ENCODE results near the gene TTLL7. TPM values are rescaled to one million over a fixed set of nuclear protein-coding genes. Genes with fewer than 3 reads are reported as not detected.

The TTLL7 gene
- polyA plus RNA-seq, 1 donor from 2014 or later, result 88.1 TPM

DNA sequence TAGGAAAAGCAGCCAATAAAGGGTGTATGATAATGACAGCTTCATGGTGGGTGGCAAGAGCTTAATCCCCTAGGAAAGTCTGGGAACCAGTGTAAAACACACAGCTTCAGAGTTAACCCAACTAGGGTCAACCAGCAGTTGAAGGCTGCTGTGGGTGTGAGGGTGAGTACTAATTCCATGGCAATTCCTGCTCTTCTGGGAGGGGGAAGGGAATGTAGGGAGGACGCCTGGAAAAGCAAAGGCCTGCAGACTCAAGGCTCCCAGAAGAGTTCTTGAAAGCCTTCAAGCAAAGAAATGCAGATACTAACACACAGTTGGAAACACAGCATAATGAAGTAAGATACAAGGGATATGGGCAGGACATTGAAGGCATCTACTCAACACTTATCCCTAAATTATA, 28.1 kb downstream of the TTLL7 start:
- Histone ChIP-seq H3K79me2 (replicated peaks; ENCODE audit: insufficient read depth, low read length) (peaks cover 8% of the 10 kb centered on the region), H3K4me3 (ENCODE audit: low read length) (no peak overlapping the region), H3K9me3 (ENCODE audit: low read length) (no peaks in the 10 kb centered on the region), H2AFZ (ENCODE audit: low read depth, low read length) (no peak overlapping the region), H4K20me1 (ENCODE audit: insufficient read depth) (no peaks in the 10 kb centered on the region), H3K36me3 (ENCODE audit: insufficient read depth, low read length) (peaks cover 8% of the 10 kb centered on the region), H3K27me3 (ENCODE audit: insufficient read depth, low read depth, low read length) (no peaks in the 10 kb centered on the region), H3K9ac (ENCODE audit: low read length) (no peak overlapping the region), H3F3A (ENCODE audit: insufficient read depth, low read length, poor library complexity, severe bottlenecking) (peaks cover 8% of the 10 kb centered on the region), H3K4me2 (ENCODE audit: low read length) (no peak overlapping the region), H3K27ac (ENCODE audit: low read length) (no peak overlapping the region), H3K9me2 (ENCODE audit: insufficient read depth, low read length) (no peaks in the 10 kb centered on the region)
- TF ChIP-seq RAD21 (conservative IDR thresholded peaks at IDR 0.05), result no peak
- no peak for TF ChIP-seq POLR2AphosphoS5 (IDR thresholded peaks at IDR 0.05)
- TF ChIP-seq, protein P1, sequence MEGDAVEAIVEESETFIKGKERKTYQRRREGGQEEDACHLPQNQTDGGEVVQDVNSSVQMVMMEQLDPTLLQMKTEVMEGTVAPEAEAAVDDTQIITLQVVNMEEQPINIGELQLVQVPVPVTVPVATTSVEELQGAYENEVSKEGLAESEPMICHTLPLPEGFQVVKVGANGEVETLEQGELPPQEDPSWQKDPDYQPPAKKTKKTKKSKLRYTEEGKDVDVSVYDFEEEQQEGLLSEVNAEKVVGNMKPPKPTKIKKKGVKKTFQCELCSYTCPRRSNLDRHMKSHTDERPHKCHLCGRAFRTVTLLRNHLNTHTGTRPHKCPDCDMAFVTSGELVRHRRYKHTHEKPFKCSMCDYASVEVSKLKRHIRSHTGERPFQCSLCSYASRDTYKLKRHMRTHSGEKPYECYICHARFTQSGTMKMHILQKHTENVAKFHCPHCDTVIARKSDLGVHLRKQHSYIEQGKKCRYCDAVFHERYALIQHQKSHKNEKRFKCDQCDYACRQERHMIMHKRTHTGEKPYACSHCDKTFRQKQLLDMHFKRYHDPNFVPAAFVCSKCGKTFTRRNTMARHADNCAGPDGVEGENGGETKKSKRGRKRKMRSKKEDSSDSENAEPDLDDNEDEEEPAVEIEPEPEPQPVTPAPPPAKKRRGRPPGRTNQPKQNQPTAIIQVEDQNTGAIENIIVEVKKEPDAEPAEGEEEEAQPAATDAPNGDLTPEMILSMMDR (IDR thresholded peaks at IDR 0.05; ENCODE audit: poor library complexity, severe bottlenecking), result no peak
- TF ChIP-seq REST (IDR thresholded peaks at IDR 0.05; ENCODE audit: borderline replicate concordance), result no peak
- no peak for TF ChIP-seq EZH2 (IDR thresholded peaks at IDR 0.05; ENCODE audit: borderline replicate concordance, insufficient read depth, low read length, poor library complexity, severe bottlenecking)
- no peak for TF ChIP-seq SMC3 (conservative IDR thresholded peaks at IDR 0.05; ENCODE audit: poor library complexity)
- no peak for TF ChIP-seq EP300 (conservative IDR thresholded peaks at IDR 0.05; ENCODE audit: poor library complexity, severe bottlenecking)
- no peak for TF ChIP-seq MXI1 (conservative IDR thresholded peaks at IDR 0.05; ENCODE audit: poor library complexity, severe bottlenecking)
- TF ChIP-seq TAF1 (IDR thresholded peaks at IDR 0.05; ENCODE audit: low read depth), result no peak

GRCh38 chr1:83970114-83970513, 28.8 kb downstream of the TTLL7 start:
- Histone ChIP-seq H3K79me2 (replicated peaks; ENCODE audit: insufficient read depth, low read length) (peaks cover 8% of the 10 kb centered on the region), H3K27me3 (ENCODE audit: insufficient read depth, low read depth, low read length) (no peaks in the 10 kb centered on the region), H3K9me3 (ENCODE audit: low read length) (no peaks in the 10 kb centered on the region), H3K27ac (ENCODE audit: low read length) (no peak overlapping the region), H3K9ac (ENCODE audit: low read length) (no peak overlapping the region), H3K9me2 (ENCODE audit: insufficient read depth, low read length) (no peaks in the 10 kb centered on the region), H3K4me3 (ENCODE audit: low read length) (no peak overlapping the region), H3K4me2 (ENCODE audit: low read length) (no peak overlapping the region), H3F3A (ENCODE audit: insufficient read depth, low read length, poor library complexity, severe bottlenecking) (peaks cover 3% of the 10 kb centered on the region), H4K20me1 (ENCODE audit: insufficient read depth) (no peaks in the 10 kb centered on the region), H2AFZ (ENCODE audit: low read depth, low read length) (no peak overlapping the region), H3K36me3 (ENCODE audit: insufficient read depth, low read length) (peaks cover 8% of the 10 kb centered on the region)
- TF ChIP-seq, protein P1 (IDR thresholded peaks at IDR 0.05; ENCODE audit: poor library complexity, severe bottlenecking), result no peak
- TF ChIP-seq POLR2AphosphoS5 (IDR thresholded peaks at IDR 0.05), result no peak
- TF ChIP-seq SMC3 (conservative IDR thresholded peaks at IDR 0.05; ENCODE audit: poor library complexity), result no peak
- no peak for TF ChIP-seq EP300 (conservative IDR thresholded peaks at IDR 0.05; ENCODE audit: poor library complexity, severe bottlenecking)
- TF ChIP-seq MXI1 (conservative IDR thresholded peaks at IDR 0.05; ENCODE audit: poor library complexity, severe bottlenecking), result no peak
- TF ChIP-seq REST (IDR thresholded peaks at IDR 0.05; ENCODE audit: borderline replicate concordance), result no peak
- no peak for TF ChIP-seq RAD21 (conservative IDR thresholded peaks at IDR 0.05)
- no peak for TF ChIP-seq EZH2 (IDR thresholded peaks at IDR 0.05; ENCODE audit: borderline replicate concordance, insufficient read depth, low read length, poor library complexity, severe bottlenecking)
- no peak for TF ChIP-seq TAF1 (IDR thresholded peaks at IDR 0.05; ENCODE audit: low read depth)
